ENCODE data around the gene MLXIP.

The MLXIP gene

GRCh38 chr12:122161682-122162081, 83.1 kb downstream of the MLXIP start:
- Histone ChIP-seq H3K27me3 (replicated peaks) (no peaks in the 10 kb centered on the region), H3K4me3 (ENCODE audit: low read depth, low read length) (no peak overlapping the region), H3K36me3 (replicated peaks) (no peaks in the 10 kb centered on the region), H3K27ac (no peak overlapping the region)
- no peak for DNase-seq
- in situ Hi-C loops (cut with HindIII; ENCODE audit: low pct_ligation_motif_present, low sequenced_read_pairs), result no loop called here
- TF ChIP-seq, protein P1, sequence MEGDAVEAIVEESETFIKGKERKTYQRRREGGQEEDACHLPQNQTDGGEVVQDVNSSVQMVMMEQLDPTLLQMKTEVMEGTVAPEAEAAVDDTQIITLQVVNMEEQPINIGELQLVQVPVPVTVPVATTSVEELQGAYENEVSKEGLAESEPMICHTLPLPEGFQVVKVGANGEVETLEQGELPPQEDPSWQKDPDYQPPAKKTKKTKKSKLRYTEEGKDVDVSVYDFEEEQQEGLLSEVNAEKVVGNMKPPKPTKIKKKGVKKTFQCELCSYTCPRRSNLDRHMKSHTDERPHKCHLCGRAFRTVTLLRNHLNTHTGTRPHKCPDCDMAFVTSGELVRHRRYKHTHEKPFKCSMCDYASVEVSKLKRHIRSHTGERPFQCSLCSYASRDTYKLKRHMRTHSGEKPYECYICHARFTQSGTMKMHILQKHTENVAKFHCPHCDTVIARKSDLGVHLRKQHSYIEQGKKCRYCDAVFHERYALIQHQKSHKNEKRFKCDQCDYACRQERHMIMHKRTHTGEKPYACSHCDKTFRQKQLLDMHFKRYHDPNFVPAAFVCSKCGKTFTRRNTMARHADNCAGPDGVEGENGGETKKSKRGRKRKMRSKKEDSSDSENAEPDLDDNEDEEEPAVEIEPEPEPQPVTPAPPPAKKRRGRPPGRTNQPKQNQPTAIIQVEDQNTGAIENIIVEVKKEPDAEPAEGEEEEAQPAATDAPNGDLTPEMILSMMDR (IDR thresholded peaks at IDR 0.05; ENCODE audit: low read depth, low read length, missing control alignments), result no peak

- Histone ChIP-seq H3K36me3 (replicated peaks) (no peaks in the 10 kb centered on the region), H3K27ac (no peak overlapping the region), H3K27me3 (replicated peaks) (no peaks in the 10 kb centered on the region), H3K4me3 (ENCODE audit: low read depth, low read length) (no peak overlapping the region)
- DNase-seq, result no peak
- TF ChIP-seq, protein P1 (IDR thresholded peaks at IDR 0.05; ENCODE audit: low read depth, low read length, missing control alignments), result no peak
- in situ Hi-C loops (cut with HindIII; ENCODE audit: low pct_ligation_motif_present, low sequenced_read_pairs), result no loop called here
These were observed 84.4 kb downstream of the MLXIP start for GRCh38 chr12:122162976-122163375.

GRCh38 chr12:122166422-122167349, 88.1 kb downstream of the MLXIP start:
- no peaks in the 10 kb centered on the region for H3K36me3 ChIP-seq (replicated peaks)
- no peak for DNase-seq
- TF ChIP-seq, protein P1 (IDR thresholded peaks at IDR 0.05; ENCODE audit: low read depth, low read length, missing control alignments), result no peak
- no peaks in the 10 kb centered on the region for H3K27me3 ChIP-seq (replicated peaks)
- in situ Hi-C loops (cut with HindIII; ENCODE audit: low pct_ligation_motif_present, low sequenced_read_pairs), result no loop called here
- no peak overlapping the region for H3K4me3 ChIP-seq (ENCODE audit: low read depth, low read length)
- H3K27ac ChIP-seq, result no peak overlapping the region

GRCh38 chr12:122167356-122167925, 88.9 kb downstream of the MLXIP start:
- in situ Hi-C loops (cut with HindIII; ENCODE audit: low pct_ligation_motif_present, low sequenced_read_pairs), result no loop called here
- H3K27ac ChIP-seq, result no peak overlapping the region
- H3K27me3 ChIP-seq (replicated peaks), result no peaks in the 10 kb centered on the region
- DNase-seq, result no peak
- H3K36me3 ChIP-seq (replicated peaks), result no peaks in the 10 kb centered on the region
- TF ChIP-seq, protein P1 (IDR thresholded peaks at IDR 0.05; ENCODE audit: low read depth, low read length, missing control alignments), result no peak
- no peak overlapping the region for H3K4me3 ChIP-seq (ENCODE audit: low read depth, low read length)

DNA sequence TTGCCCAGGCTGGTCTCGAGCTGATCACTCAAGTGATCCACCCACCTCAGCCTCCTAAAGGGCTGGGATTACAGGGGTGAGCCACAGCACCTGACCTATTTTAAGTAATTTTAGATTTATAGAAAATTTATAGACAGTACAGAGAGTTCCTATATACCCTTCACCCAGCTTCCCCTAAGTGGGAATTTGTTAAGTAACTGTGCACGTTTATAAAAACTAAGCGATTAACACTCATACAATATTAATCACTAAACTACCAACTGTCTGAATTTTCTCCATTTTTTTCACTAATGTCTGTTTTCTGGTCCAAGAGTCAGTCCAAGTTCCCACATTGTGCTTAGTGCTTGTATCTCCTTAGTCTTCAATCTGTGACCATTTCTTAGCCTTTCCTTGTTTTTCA, 89.9 kb downstream of the MLXIP start:
- H3K27me3 ChIP-seq (replicated peaks), result no peaks in the 10 kb centered on the region
- no peak for DNase-seq
- no peak overlapping the region for H3K4me3 ChIP-seq (ENCODE audit: low read depth, low read length)
- no peaks in the 10 kb centered on the region for H3K36me3 ChIP-seq (replicated peaks)
- in situ Hi-C loops (cut with HindIII; ENCODE audit: low pct_ligation_motif_present, low sequenced_read_pairs), result no loop called here
- H3K27ac ChIP-seq, result no peak overlapping the region
- TF ChIP-seq, protein P1 (IDR thresholded peaks at IDR 0.05; ENCODE audit: low read depth, low read length, missing control alignments), result no peak

All from brain microvascular endothelial cell (primary cell).